DMS153 (cell line): ENCODE data around the gene POU2F1.

Source experiments
- DNase-seq: peaks from one replicate; lab custom pipeline; 2025; lab: John Stamatoyannopoulos, UW

Gene POU2F1

DNA sequence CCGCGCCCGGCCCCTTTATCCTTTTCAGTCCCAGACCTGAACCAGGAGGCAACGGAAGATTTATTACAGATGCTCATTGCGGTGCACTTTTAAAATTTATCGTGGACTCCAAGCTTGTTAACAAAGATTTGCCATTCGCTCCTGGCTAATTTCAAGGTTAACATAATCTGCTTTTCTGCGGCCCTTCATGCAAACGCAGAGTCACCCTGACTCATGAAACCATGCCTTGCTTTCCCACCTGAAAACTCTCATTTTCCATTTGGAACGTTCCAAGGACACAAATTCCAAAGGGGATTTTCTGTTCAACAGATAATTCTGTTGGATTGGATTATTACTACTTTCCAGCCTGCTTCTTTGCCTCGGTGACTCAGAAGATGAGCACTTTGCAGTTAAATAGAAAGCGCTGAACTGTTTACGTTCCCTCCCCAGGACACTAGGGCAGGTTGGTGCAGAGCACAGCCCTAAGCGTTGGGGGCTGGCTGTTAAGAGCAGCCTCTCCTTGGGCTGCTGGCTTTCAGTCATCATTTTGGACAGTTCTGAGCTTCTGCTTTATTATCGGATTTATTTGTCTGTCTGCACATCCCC is 246.5 kb downstream of the POU2F1 start:
- DNase-seq, result no peak

DNA sequence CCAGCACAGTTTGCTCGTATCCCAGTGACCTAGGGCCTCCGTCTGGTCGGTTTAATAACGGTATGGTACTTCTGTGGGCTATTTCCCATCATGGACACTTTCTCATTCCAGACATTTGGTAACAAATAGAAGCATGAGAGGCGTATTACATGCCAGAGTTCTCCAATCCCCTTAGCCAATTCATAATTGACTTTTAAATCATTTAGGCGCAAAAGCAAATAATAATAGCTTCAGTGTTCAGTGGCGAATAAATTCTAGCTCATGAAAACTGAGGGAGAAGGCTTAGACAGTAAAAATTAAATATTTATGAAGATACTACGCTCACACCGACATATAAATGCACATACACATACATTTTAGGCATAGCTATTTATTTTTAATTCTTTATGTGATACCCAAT is 247.1 kb downstream of the POU2F1 start:
- DNase-seq, result no peak

DNA sequence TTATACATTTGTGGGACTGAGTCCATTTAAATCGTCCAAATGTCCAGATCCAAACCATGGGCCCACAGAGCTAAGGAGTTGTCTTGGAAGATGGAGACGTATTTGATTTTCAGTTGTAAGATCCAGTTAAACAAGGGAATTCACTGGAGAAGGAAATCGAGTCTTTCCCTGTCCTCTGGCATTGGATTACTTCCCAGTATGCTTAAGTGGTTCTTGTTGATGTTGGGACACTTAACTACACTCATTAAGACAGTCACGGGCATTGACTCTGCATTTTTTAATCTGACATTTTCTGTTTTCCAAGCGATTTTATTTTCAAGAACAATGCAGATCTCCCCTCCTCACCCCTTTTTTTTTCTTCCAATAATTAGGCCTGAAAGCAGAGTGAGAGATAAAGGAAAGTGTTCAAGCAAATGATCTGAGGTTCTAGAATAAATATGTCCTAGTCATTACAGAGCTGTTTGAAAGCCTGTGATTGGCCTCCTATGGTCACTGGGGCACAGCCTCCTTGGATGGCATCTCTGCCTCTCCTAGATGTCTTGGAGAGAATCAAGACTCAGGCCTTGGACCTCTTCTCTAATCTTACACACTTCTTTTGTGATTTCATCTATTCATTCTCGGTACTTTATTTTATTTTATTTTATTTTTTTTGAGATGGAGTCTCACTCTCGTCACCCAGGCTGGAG is 248.7 kb downstream of the POU2F1 start:
- DNase-seq, result no peak

DNA sequence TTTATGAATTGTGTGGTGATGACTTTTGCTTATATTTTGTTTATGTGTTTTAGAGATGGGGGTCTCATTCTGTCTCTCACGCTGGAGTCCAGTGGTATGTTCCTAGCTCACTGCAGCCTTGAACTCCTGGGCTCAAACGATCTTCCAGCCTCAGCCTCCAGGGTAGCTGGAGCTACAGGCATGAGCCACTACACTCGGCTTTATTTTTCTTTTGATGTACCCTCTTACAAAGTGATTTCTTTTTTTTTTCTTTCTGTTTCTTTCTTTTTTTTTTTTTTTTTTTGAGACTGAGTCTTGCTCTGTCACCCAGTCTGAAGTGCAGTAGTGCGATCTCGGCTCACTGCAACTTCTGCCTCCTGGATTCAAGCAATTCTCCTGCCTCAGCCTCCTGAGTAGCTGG is 250.9 kb downstream of the POU2F1 start:
- no peak for DNase-seq

DNA sequence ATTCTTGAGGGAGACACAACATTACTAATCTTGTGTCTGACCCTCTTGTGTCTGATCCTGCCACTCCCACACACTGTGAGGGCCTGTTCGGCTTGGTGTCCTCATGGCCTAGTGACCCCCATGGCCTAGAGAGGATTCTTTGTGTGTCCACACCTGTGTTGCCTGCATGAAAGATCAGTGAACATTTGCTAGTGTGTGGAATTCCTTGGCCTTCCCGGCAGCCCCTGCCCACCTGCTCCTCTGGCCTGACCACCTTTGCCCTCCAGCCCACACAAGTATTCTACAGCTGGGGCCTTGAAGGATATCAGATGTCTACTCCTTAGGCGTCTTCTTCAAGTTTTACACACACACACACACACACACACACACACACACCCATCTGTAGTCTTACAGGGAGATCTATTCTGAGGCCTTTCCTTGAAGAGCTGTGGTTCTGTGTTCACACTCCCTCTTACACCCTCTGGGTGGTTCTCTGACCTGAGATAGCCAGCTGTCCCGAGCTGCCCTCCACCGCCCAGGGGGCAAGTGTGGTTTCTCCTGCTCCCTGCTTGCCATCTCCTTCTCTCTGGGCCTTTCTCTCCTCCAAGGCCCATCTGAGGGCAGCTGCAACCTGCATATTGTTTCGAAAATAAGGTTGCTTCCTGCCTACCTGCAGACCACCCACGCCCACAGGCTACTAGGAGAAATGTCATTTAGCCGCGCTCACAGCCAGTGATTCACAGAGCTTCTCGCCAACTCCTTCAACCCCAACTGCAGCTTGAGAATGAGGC is 252.3 kb downstream of the POU2F1 start:
- DNase-seq, result no peak

DNA sequence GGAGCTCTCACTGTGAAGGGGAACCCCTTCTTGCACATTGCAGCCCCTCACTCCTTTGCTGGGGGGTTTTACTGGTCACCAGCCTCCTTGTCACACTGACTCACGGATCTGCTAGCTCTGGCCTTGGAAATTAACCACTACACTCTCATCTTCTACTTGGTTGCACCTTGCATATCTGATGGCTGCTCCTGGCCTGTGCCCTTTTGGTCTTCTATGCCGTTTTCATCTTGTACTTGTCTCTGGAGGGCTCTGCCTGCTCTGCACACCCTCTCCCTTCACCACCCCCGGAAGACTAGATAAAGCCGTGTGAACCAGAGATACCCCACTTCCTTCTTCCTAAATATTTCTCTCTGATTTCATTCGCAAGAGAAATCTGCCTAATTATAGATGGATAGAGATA is 253.1 kb downstream of the POU2F1 start:
- DNase-seq, result no peak

DNA sequence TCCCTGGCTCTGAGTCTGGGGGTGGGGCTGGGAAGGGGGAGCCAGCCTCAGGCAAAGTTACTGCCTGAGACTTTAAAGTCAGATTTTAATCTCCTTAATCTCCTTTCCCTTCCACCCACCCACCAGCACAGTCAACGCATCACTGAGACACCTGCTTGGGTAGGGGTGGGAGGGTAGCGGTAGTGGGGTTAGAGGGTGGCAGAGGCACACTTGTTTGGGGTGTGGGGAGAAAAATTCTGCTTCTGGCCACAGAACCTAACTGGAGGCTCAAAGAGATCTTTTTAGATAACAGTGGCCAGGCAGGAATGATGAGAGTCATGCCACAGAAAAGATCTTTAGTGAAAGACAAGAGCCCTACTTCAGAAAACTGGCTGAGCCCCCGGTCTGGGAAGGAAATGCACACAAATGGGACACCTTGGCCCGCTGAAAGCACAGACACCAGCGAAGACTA is 253.5 kb downstream of the POU2F1 start:
- DNase-seq, result no peak

DNA sequence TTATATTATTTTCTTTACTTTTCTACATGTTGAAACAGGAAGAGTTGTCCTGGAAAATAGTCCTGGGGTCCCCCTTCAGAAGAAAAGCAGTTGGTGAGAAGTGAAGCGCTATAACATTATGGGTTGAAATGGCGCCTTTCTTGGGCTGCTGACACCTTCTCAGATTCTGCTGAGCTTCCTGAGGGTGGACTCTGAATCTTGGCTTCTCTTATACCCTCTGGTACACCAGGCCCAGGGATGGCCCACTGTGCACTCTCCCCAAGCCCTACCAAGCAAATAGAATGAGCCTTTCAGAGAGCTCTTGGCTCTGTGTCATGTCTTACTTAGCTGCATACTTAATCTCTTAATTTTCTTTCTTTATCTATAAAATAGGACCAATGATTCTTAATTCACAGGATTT is 255.4 kb downstream of the POU2F1 start:
- no peak for DNase-seq
